Limb (tissue), 2 donors: ENCODE measurements around the gene SYCP1.
"Not testable (repeated sequence)": the region's sequence is repeated elsewhere in the genome, so short reads cannot be mapped to it uniquely, and the experiment has no call there.

Experiments
- DNase-seq, 2 donors: peaks; one replicate each; pipeline ENCODE4 v3.0.0-alpha.2; 2016; ENCODE audit errors: extremely low spot score in 2 of 2

The SYCP1 gene

DNA sequence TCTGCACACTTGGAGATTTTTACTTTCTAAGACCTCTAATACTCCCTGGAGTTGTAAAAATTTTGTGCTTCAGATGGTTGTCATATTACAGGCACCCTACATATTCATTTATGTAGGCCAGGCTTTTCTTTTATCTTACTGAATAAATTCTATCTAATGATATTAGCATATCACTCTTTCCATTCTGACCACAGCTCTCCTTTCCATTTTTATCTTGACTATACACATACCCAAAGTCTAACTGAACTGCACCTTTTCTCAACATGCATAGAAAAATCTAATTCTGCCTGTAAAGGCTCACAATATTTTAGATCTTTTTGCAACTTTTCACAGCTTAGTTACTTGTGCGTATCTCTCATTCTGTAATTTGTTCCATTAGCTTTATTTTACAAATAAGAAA is 122.2 kb downstream of the SYCP1 start:
- no peak for DNase-seq

DNA sequence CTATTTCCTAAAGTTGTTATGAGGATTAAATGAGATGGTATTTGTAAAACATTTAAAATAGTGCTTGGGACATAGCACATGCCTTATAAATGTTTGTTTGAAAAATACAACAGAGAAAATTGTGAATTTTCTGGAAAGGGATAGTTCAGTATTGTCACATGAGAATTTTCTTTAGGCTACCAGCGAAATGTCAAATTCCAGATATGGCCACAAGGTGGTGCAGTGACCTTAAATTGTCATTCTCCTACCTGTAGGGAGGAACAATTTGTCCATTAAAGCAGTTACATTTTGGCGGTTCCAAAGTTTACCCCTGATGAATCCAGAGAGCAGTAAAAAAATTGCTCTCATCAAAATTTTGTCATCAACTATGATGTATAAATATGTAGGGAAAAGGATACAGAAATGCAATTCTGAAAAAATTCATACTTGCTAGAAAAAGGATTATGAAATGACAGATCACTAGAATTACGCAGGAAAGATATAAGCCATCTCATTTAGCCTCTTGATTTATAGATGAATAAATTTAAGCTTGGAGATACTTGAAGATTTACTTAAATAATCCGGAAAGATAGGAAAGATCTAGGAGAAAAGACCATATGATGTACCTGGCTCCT is 124.7 kb downstream of the SYCP1 start:
- peak; percentile 33 to 62 for DNase-seq

DNA sequence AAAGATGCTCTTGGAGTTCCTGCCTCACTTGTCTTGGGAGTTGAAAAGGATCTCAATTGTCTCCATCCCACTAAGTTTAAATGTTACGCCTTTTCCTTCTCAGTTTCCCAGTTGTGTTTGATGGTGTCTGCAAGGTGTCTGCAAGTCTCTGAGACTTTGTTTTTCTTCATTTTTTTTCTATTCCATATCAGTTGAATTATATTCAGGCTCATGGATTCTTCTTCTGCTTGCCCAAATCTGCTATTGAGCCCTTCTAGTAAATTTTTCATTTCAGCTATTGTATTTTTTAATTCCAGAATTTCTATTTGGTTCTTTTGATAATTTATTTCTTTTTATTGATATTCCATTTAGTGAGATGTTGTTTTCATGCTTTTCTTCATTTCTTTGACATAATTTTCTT is 127.6 kb downstream of the SYCP1 start:
- no peak for DNase-seq

DNA sequence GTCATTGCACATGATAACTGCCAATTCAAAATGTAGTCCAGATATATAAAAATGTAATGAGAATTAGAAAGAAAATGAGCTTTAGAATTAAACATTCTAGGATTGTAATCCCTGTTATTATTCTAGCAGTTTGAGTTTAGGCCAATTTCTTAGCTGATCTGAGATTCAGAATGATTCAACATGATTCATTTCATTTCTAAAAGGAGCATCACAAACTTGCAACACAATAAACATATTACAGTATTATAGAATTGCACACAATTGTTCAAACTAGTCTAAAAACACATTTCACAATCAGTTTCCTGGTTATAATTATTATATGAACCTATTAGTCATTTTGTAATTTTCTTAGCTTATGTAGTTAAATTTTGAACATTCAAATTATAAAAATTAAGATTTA is 131.6 kb downstream of the SYCP1 start:
- DNase-seq = no peak

DNA sequence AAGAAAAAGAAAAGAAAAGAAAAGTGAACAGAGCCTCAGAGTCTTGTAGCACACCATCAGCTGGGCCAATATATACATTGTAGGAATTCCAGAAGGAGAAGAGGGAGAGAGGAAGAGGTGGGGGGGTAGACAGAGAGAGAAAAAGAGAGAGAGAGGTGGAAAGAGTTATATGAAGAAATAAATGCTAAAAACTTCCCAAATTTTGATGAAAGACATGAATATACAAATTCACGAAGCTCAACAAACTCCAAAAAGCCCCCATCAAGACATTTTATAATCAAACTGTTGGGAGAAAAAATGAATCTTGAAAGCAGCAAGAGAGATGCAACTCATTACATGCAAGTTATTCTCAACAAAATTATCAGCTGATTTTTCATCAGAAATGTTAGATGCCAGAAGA is 133.4 kb downstream of the SYCP1 start:
- DNase-seq = no peak

DNA sequence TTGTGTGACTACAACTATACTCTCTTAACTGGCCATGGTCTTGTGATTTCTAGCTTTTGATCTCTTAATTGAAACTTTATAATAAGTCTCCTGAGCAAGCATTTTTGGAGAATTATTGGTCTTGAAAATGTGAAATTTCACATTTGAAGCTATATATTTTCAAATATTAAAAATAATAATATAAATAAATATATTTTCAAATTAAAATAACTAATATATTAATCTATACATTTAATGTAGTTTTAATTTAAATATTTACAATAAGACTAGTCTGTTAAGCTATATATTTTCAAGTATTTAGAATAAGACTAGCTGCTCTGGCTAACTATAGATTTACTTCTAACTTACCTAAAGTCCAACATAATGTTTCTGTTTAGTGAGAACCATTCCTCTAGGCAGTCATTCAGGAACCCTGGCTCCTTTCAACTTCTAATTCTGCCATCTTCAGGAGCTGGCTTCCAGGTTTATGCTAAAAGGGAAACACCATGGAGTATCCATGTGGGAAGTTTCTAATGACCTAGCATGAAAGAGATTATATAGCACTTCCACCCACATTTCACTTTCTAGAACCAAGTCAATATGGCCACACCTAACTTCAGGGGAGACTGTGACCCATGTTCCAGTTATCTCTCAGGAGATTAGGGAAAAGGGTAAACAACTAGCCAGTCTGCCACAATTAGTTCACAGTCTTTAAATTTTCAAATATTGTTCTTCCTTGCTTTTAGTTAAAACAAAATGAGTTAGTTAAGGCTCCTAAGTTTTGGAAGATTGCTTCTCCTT is 143.0 kb downstream of the SYCP1 start:
- DNase-seq = no peak

DNA sequence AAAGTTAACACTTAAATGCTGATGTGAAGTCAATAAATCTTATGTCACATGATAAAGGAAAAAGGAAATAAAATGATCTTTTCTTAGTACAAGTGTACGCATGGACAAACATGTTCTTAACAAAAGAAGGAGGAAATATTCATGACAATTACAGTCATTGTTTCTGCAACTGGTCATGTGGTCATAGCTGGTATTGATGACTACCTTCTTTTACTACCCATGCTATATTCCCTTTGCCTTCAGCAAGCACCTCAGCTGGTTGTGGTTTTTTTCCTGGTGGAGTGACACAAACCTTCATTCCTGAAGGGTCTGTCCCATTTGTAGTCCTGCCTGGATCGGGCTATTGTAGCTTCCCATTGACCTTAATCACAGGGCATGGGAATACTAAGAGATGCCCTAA is 151.5 kb downstream of the SYCP1 start:
- DNase-seq = no peak

DNA sequence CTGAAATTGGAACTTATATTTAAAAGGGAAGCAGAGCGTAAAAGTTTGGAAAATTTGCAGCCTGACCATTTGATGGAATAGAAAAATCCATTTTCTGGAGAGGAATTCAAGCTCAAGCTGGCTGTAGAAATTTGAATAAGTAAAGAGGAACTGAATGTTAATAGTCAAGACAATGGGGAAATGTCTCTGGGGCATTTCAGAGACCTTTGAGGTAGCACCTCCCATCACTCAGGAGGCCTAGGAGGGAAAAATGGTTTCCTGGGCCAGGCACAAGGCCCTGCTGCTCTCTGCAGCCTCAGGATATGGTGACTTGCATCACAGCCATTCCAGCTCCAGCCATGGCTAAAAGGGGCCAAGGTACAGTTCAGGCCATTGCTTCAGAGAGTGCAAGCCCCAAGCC is 157.3 kb downstream of the SYCP1 start:
- no peak for DNase-seq

DNA sequence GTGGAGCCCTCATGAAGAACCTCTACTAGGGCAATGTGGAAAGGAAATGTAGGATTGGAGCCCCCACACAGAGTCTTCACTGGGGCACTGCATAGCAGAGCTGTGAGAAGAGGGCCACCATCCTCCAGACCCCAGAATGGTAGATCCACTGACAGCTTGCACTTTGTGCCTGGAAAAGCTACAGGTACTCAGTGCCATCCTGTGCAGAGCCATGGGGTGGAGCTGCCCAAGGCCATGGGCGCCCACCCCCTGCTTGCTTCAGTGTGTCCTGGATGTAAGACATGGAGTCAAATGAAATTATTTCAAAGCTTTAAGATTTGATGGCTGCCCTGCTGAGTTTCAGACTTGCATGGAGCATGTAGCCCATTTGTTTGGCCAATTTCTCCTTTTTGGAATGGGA is 157.8 kb downstream of the SYCP1 start:
- no peak for DNase-seq

DNA sequence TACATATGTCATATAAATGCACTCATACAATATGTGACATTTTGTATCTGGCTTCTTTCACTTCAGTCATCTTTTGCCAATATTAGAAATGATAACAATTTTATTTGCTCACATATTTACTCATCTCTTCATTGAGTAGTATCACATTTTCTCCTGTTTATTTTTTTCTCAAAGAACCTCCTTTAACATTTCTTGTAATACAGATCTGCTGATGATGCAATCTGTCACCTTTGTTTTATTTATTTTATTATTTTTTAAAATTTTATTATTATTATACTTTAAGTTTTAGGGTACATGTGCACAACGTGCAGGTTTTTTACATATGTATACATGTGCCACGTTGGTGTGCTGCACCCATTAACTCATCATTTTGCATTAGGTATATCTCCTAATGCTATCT is 159.1 kb downstream of the SYCP1 start:
- no peak for DNase-seq

DNA sequence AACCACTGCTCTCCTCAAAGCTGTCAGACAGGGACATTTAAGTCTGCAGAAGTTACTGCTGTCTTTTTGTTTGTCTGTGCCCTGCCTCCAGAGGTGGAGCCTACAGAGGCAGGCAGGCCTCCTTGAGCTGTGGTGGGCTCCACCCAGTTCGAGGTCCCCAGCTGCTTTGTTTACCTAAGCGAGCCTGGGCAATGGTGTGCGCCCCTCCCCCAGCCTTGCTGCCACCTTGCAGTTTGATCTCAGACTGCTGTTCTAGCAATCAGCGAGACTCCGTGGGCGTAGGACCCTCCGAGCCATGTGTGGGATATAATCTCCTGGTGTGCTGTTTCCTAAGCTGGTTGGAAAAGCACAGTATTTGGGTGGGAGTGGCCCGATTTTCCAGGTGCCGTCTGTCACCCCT is 164.9 kb downstream of the SYCP1 start:
- not testable (repeated sequence) for DNase-seq

DNA sequence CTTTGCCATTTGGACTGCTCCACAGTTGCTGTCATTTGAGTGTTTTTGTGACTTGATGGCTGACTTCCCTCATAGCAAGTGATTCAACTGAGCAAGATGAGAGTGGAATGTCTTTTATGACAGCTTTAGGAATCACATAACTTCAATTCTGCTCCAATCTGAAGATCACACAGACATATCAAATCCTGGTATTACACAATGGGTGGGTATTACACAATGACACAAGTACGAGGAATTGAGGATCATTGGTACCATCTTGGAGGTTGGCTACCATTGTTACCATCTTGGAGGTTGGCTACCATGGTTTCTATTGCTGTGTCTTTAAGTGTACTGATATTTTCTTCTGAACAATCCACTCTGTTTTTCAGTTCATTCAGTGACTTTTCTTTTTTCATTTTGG is 166.5 kb downstream of the SYCP1 start:
- DNase-seq = no peak

DNA sequence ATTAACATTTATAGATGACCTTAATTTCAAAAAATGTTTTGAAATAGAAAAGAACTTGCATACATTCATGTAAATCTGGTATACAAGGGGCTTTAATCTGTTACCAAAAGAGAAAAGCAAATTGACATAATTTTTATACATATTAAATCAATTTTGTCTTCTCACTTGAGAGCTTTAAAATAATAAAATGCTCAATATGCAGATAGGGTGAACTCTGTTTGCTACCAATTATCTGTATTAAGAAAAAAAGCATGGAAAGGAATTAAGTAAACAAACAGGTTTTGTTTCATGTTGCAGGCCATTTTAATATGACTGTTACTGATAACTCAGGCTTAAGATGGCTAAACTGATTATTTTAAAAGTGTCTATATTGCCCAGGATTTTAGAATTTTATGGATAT is 168.9 kb downstream of the SYCP1 start:
- DNase-seq = no peak

DNA sequence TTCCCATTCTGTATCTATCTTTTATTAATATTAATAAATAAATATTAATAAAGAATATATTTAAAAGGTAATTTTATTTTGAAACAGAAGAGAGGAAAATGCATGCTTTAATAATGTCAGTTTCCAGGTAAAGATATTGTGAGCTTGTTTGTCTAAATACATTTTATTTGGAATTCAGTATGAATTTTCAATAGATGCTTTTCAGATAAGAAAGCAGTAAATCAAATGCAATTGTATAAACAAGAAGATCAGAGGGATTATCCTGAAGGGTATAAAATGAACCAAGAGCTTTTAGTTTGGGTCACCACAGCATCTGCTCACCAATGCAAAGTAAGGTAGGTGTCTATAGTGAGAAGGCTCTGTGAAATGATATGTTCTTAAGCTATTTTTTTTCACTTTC is 174.9 kb downstream of the SYCP1 start, which contains the start of gene TSHB:
TSHB (plus strand) TSS at position 301 of the 400 bp plus-strand sequence. CDS start 3,537 bp downstream, outside the sequence.
- no peak for DNase-seq

DNA sequence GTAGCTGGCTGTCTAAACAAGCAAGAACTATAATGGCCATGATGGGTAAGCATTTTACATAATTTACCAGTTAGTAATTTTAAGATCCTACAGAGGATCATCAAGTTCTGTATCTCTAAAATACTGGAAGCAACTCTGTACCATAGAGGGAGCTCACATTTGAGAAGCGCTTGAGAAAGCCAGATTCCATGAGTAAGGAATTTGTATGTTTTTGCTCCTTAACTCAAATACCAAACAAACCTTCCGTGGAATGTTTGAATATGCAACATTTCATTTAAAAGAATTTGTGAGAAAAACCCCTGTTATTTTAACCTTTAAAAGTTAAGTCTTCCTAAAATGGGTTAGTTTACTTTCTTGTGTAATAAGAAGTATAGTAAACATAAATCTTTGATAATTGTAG is 176.9 kb downstream of the SYCP1 start:
- no peak for DNase-seq

DNA sequence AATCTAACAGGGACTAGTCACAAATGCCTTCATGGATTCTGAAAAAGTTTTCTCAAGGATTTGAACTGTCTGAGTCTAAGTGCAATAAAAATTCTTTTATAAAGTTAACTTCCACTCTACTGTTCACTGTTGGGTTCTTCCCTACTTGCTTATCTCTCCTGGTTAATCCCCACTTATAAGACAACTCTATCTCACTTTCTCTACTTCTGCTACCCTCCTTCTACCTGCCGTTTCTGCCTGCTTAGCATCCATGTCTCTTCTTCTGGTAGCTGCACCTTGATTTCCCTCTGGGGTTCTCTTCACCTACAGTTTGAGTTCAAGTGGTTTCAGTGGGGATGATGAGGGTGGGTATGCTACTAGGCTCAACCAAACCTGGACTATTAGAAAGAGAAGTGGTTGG is 181.0 kb downstream of the SYCP1 start:
- no peak for DNase-seq

DNA sequence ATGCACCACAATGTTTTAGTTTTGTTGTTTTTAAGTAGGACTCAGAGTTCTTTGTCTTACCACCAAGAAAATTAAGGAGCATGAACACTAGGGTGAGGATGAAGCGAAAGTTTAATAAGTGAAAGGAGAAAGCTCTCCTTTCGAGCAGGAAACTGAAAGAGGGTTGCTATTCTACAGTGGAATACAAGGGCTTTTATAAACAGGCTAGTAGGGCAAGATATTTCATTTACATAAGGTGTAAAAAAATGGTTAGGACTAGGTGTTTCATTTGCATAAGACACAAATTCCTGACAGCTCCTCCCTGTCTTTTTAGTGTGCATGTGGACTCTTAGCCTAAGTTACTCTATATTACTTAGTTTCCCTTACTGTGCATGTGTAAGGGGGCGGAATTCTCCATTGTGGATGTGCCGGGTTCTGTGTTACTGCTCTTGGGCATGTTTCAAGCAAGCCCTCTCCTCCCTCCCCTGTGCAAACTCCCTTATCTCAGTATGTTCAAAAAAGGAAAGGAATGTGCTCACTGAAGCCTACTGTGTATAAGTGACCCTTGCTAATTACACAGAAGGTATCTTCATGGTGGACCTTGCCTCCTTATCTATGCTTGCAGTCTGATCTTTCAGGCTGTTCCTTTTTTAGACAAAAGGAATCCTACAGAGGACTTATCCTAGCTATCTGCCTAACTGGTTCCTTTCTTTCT is 182.3 kb downstream of the SYCP1 start:
- DNase-seq = no peak

DNA sequence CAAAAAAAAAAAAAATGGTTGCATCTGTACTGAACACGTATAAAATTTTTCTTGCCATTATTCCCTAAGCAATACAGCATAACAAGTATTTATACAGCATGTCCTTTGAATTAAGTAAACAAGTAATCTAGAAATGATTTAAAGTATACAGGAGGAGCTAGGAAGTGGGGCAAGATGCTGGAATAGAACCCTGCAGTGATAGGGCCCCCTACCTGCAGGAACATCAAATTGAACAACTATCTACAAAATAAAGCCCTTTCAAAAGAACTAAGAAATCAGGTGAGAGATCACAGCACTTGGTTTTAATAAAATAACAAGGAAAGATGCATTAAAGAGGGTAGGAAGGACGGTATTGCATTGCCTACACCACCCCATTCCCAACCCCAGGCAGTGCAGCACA is 185.8 kb downstream of the SYCP1 start:
- no peak for DNase-seq

DNA sequence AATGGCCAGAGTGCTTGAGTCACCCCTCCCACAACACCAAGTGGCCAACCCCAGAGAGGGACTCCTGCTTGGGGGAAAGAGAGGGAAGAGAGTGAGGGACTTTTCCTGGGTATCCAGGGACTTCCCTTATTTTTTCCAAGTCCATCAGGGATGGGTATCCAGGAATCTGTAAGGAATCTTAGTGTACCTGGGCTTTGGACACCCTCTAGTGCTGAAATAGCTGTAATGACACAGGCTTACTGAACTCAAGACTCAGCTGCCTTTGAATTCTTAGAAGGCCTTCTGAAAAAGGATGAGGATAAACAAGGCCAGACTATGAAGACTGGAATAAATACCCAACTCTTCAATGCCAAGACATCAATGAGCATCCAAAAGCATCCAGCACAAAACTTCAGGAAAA is 187.0 kb downstream of the SYCP1 start:
- no peak for DNase-seq
